T-helper 2 cell treated with Interferon-gamma antibody and Interleukin-4, amounts not matched to agents 100 ng/mL and 5 ng/mL, for 36 hours (primary cell): ENCODE measurements around the gene KRTAP17-1. TPM values are rescaled to one million over a fixed set of nuclear protein-coding genes. Genes with fewer than 3 reads are reported as not detected.

Experiments used
- intact Hi-C: fragments of 100-400 bp; cut with micrococcal nuclease; formaldehyde crosslinking; loops from one replicate; pipeline ENCODE4 v1.15.1; 2023
- total RNA-seq: library from RNA; stranded (reverse); gene quantifications from 2 replicates; pipeline ENCODE4 v1.2.3, GENCODE V29; 2022

The KRTAP17-1 gene
- total RNA-seq, 1 donor from 2014 or later = not detected

DNA sequence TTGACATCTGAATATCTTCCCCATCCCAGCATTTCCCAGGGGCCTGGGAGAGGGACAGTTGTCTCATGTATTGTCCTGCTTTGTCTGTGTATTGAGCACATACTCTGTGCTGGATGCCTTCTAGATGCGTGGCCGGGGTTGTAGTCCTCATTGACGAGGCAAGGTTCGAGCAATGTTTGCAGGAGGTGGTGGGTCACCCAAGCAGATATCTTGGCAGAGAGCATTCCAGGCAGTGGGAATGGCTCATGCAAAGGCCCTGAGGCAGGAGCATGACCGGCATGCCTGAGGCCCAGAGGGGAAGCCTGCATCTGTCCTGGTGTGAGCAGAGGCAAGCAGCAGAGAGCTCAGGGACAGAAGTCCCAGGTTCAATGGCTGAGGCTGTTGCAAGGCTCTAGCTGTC is 17.6 kb upstream of the KRTAP17-1 start:
- intact Hi-C loops = no loop called here

DNA sequence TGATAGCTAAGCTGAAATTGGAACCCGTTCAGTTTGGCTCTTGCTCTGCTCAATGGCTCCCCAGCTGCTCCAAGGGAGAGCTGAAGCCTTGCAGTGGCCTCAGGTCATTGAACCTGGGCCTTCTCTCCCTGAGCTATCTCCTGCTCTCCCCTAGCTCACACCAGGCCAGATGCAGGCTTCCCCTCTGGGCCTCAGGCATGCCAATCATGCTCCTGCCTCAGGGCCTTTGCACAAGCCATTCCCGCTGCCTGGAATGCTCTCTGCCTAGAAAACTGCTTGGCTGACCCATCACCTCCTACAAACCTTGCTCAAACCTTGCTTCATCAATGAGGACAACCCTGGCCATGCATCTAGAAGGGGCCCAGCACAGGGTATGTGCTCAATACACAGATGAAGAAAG is 16.7 kb upstream of the KRTAP17-1 start:
- intact Hi-C loops = no loop called here

DNA sequence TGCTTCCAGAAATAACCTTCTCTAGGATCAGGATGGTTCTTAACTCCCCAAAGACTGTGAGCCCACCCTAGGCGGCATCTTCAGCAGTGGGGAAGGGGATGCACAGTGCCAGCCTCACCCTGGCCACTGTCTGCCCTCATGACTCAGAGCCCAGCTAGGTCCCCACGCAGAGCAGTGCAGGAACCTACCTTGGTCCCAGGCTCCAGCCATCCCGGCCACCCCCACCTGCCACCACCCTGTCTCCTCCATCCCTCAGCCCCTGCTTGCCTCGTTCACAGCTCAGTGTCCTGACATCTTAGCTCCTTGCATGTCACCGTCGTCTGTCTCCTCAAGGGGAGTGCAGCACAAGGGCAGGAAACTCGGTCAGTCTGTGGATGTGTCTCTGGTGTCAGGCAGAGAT is 16.1 kb upstream of the KRTAP17-1 start:
- intact Hi-C loops = no loop called here

DNA sequence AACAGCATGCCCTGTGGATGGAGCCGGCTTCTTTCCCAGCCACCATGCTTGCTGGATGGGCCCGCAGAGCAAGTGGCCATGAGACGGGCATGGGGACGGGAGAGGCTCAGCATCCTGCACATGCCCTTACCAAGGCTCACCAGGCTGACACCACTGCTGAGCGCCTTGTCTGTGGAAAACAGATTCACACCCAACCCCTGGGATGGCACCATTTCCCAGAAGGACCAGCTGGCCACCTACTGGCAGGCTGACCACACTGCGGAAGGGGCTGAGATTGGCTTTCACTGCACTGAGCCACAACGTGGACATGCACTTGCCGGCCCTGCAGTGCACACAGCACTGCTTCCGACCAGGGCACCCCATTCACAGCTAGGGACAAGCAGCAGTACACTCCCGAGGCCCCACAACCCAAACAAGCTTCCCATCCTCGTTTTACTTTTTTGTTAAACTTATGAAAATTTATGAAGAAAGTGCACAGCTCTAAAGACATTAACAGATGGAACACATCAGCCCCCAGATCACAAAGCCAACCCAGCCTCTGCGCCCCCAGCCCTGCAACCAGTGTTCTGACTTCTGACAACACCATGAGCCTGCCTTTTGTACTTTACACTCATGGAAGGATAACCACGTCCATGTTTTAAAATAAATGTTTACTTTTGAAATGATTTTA is 13.9 kb upstream of the KRTAP17-1 start:
- intact Hi-C loops = no loop called here

DNA sequence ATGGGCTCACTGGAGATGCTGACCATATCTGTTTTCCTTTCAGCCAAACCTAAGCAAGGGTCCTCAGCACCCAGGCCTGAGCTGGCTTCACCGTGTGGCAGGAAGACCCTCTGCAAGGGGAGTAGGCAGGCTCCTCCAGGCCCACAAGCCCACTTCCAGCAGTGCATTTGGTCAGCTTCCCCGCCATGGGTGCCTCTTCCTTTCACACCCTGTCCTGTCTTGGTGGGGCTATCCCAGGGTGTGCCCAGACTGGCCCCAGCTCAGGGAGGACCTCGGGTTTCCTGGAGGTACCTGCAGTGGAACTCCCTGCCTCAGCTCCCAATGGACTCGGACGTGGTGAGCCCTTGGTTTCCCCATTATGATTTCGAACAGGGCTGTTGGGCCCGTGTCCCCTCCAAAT is 12.7 kb upstream of the KRTAP17-1 start:
- intact Hi-C loops = no loop called here

DNA sequence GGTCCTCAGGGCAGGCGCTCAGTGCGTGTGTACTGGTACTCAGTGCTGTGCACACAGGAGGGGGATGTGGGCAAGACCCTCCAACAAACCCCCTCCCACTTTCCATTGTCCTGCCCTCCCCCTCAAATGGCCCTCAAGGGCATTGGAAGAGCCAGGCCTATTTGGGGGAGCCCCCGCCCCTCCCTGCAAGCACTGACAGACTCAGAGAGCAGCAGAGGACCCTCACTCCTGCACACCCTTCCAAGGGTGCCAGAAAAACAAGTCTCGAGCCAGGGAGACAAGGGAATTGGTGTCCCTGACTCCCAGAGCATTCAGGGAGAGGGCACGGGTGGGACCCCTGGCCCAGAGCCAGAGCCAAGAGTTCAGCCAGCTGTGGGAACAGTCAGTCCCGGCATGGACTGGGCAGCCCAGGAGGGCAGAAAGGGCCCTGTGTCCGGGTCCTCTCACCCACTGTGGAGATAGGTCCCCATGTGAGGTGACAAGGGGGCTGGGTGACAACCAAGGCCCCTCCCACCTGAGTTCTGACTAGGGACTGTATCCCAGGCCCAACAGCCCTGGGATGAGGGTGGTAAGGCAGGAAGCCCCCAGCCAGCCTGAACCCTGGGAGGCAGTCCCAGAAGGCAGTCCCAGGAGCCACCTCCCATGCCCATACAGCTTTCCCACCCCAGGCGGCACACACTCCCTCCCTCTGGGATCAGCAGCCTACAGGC is 12.1 kb upstream of the KRTAP17-1 start:
- intact Hi-C loops = no loop called here

DNA sequence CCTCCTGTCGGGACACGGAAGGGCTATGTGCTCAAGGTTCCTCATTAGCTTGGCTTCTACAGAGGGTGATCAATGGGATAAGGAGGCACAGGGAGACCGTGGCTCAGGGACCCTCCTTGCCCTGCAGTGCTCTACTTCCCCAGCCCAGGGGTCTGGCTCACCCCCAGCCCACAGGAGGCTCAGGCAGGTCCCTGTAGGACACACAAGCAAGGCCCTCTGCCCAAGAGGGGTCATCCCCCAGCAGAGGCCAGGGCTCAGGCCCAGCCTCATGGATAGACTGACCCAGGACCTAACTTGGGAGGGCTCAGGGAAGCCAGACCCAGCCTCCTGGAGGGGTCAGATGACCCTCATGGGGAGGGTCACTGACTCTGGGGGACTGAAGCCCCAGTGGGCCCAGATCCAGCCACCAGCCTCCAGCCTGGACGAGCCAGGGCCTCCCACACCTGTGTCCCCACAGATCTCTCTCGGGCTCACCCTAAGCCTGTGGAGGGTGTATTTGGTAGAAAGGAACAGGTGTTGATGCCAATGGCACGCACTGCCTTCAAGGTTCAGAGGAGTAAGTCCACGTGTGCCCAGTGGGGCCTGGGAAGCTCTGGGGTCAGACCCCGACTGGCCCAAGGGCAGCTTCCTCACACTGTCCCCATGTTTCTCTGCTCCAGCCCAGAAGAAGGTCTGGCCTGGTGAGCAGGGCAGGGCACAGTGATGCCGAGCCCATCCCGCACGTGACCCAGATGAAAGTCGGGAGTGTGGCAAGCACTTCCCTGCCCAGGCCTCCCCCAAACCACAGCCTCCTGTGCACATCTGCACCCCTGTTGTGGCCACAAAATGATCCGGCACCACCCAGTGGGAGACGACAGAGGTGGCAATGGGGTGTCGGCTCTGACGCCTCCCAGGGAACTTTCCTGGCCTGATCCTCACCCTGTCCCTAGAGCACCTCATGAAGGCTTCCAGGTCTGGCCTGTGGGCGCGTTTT is 10.9 kb upstream of the KRTAP17-1 start:
- intact Hi-C loops = no loop called here

DNA sequence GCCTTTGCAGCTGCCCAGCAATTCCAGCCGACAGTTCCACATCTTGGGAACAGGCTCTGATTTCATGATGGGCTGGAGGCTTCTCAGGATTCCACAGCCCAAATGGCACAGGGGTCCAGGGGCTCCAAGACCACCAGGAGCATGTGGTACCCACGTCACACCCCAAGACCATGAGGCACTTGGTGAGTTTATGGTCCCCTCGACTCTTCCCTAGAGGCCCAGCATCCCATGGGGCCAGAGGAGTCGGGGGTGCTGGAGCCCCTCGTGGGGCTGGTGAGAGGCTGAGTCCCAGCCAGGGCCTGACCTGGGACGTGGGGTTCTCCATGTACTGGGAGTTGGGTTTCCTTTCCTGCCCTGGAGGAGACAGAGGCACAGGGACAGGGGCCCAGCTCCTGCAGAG is 10.1 kb upstream of the KRTAP17-1 start:
- intact Hi-C loops = no loop called here

GRCh38 chr17:41325126-41325525 is 9.6 kb upstream of the KRTAP17-1 start:
- intact Hi-C loops = no loop called here

- intact Hi-C loops = no loop called here
These were observed 8.9 kb upstream of the KRTAP17-1 start for GRCh38 chr17:41324180-41325075.

GRCh38 chr17:41322903-41323895 is 7.7 kb upstream of the KRTAP17-1 start:
- intact Hi-C loops = no loop called here

- intact Hi-C loops = no loop called here
These were observed 6.8 kb upstream of the KRTAP17-1 start for GRCh38 chr17:41322094-41322902.

DNA sequence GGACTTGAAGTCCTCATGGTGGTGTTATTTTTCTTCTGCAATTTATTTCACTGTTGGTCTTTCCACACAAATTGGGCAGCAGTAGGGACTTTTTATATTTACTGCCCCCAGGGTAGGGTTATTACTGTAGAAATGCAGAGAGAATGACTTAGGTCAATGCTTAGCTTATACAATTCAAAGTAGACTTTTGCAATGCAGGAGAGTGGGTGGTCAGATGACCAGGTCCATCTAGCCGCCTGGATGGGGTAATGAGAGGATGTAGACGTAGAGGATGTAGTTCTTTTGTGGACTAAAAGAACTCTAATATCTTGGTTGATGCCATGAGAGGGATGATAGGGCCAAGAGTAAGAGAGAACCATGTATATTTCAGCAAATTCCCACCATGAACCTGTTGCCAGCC is 2.7 kb upstream of the KRTAP17-1 start:
- intact Hi-C loops = no loop called here

- intact Hi-C loops = no loop called here
These were observed 420 bp upstream of the KRTAP17-1 start for GRCh38 chr17:41315814-41316445.

DNA sequence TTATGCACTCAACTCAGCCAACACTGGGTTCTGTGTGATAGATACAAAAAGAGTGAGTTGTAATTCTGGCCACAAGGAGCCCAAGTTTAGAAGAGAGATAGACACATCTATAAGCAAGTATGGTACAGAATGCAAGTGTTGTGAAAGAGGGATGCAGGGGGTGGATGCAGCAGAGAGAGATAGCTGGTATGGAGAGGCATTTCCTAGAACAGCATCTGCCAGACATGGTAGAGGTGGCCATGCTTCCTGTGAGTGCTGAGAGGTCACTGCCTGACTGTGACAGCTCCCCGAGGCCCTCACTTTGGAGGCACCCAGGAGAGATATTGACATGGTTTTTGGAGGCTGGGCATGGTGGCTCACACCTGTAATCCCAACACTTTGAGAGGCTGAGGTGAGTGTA is 4.4 kb downstream of the KRTAP17-1 start:
- intact Hi-C loops = no loop called here

- intact Hi-C loops = no loop called here
These were observed 6.6 kb downstream of the KRTAP17-1 start, which contains the start of gene KRTAP16-1 for GRCh38 chr17:41308918-41309359. Gene KRTAP16-1 (minus strand): TSS chr17:41309309. CDS start chr17:41309253, 56 bp downstream.

GRCh38 chr17:41308251-41308917 is 7.1 kb downstream of the KRTAP17-1 start:
- intact Hi-C loops = no loop called here

DNA sequence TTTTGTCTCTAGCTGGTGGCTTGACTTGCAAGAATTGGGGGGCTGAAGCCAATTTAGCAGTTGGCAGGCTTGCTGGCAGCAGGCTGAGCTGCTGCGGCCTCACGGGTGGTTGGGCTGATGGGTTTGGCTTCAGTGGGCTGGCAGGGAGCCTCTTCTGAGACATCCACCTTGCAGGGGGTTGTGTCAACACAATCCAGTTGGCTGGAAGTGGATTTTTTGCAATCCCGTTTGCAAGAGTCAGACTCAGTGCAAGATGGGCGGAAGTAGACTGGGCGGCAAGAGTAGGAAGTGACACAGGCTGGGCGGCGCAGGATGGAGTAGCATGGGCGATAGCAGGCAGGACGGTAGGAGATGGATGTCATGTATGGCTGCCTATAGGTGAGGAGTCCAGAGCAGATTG is 7.9 kb downstream of the KRTAP17-1 start:
- intact Hi-C loops = no loop called here
